GM18526 (cell line): ENCODE results near the gene ABHD6.

ENCODE experiments used
- POLR2A ChIP-seq: IDR thresholded peaks from 3 replicates; pipeline ENCODE4 v1.6.1; 2011; ENCODE audit not compliant: insufficient read length; ENCODE audit errors: extremely low read depth

ABHD6 gene

GRCh38 chr3:58323529-58324390 lies 86.2 kb downstream of the ABHD6 start:
- TF ChIP-seq POLR2A: no peak

GRCh38 chr3:58324391-58325390 lies 87.1 kb downstream of the ABHD6 start:
- TF ChIP-seq POLR2A: no peak

GRCh38 chr3:58325525-58325992 lies 88.0 kb downstream of the ABHD6 start:
- TF ChIP-seq POLR2A: no peak

- no peak for TF ChIP-seq POLR2A
These were observed 88.8 kb downstream of the ABHD6 start for GRCh38 chr3:58326267-58326900.

- no peak for TF ChIP-seq POLR2A
These were observed 91.7 kb downstream of the ABHD6 start for GRCh38 chr3:58329150-58329921.

GRCh38 chr3:58329922-58330413 lies 92.4 kb downstream of the ABHD6 start:
- no peak for TF ChIP-seq POLR2A

- no peak for TF ChIP-seq POLR2A
These were observed 94.1 kb downstream of the ABHD6 start for GRCh38 chr3:58331593-58332152.

GRCh38 chr3:58332575-58333188 lies 95.1 kb downstream of the ABHD6 start, which contains the start of gene PXK:
Gene PXK (plus strand): TSS chr3:58332892. CDS start chr3:58332989, 97 bp downstream.
- peak; percentile 23 for TF ChIP-seq POLR2A

GRCh38 chr3:58333206-58334012 lies 95.8 kb downstream of the ABHD6 start:
- TF ChIP-seq POLR2A: no peak

- no peak for TF ChIP-seq POLR2A
These were observed 96.4 kb downstream of the ABHD6 start for GRCh38 chr3:58334013-58334321.

GRCh38 chr3:58334506-58334884 lies 96.9 kb downstream of the ABHD6 start:
- no peak for TF ChIP-seq POLR2A

- TF ChIP-seq POLR2A: no peak
These were observed 98.0 kb downstream of the ABHD6 start for GRCh38 chr3:58335652-58335947.
